Liver (tissue), 9 donors: Measurements from ENCODE around the gene RNF13. TPM values are rescaled to one million over a fixed set of nuclear protein-coding genes. Genes with fewer than 3 reads are reported as not detected.

Source experiments
- DNase-seq: peaks from one replicate; pipeline ENCODE4 v3.0.0-alpha.2; 2017; ENCODE audit warnings: low spot score
- H3K27ac ChIP-seq, 2 donors: one replicate each; pipeline ENCODE4 v1.7.0; 2013; ENCODE audit warnings: inconsistent platforms in 2 of 2, low read length in 2 of 2, control low read depth in 1 of 2, low read depth in 1 of 2, mild to moderate bottlenecking in 1 of 2
- H3K27me3 ChIP-seq, 4 donors: one replicate each; pipeline versions ENCODE4 v1.6.1 to v1.7.0; 2013; ENCODE audit warnings: low read length in 3 of 4, inconsistent platforms in 1 of 4, mild to moderate bottlenecking in 1 of 4, moderate library complexity in 1 of 4; ENCODE audit not compliant: control insufficient read depth in 4 of 4, insufficient read depth in 4 of 4
- H3K36me3 ChIP-seq, 4 donors: one replicate each; pipeline versions ENCODE4 v1.6.1 to v1.7.0; 2013; ENCODE audit warnings: low read length in 3 of 4, mild to moderate bottlenecking in 3 of 4, low read depth in 1 of 4, moderate library complexity in 1 of 4; ENCODE audit not compliant: control insufficient read depth in 4 of 4, insufficient read depth in 3 of 4
- H3K4me1 ChIP-seq, 4 donors: one replicate each; pipeline versions ENCODE4 v1.6.1 to v1.7.0; 2013; ENCODE audit warnings: low read length in 3 of 4, mild to moderate bottlenecking in 3 of 4, moderate library complexity in 1 of 4; ENCODE audit not compliant: control insufficient read depth in 4 of 4, insufficient read depth in 4 of 4
- H3K4me3 ChIP-seq, 3 donors: one replicate each; pipeline versions ENCODE4 v1.6.1 to v1.7.0; 2013; ENCODE audit warnings: low read length in 3 of 3, control low read depth in 1 of 3, low read depth in 1 of 3, mild to moderate bottlenecking in 1 of 3
- H3K9ac ChIP-seq, 2 donors: one replicate each; pipeline ENCODE4 v1.7.0; 2013; ENCODE audit warnings: low read length in 2 of 2, mild to moderate bottlenecking in 2 of 2, moderate library complexity in 2 of 2, control low read depth in 1 of 2, low read depth in 1 of 2
- H3K9me3 ChIP-seq, 4 donors: one replicate each; pipeline versions ENCODE4 v1.6.1 to v1.7.0; 2013; ENCODE audit warnings: low read length in 3 of 4; ENCODE audit not compliant: control insufficient read depth in 4 of 4
- EGR1 ChIP-seq, 2 donors: IDR thresholded peaks; 2 replicates each; pipeline ENCODE4 v1.6.1; 2016 to 2018; ENCODE audit warnings: antibody characterized with exemption in 2 of 2, low read depth in 2 of 2
- FOXA1 ChIP-seq: IDR thresholded peaks from 2 replicates; pipeline ENCODE4 v1.6.1; 2016; ENCODE audit warnings: antibody characterized with exemption
- FOXA2 ChIP-seq: IDR thresholded peaks from 2 replicates; pipeline ENCODE4 v1.6.1; 2016; ENCODE audit warnings: antibody characterized with exemption
- GABPA ChIP-seq, 2 donors: IDR thresholded peaks in 1 of 2; conservative IDR thresholded peaks in 1 of 2; 2 replicates each; pipeline ENCODE4 v1.6.1; 2016; ENCODE audit warnings: antibody characterized with exemption in 2 of 2, mild to moderate bottlenecking in 1 of 2, moderate library complexity in 1 of 2
- HNF4A ChIP-seq, 2 donors: conservative IDR thresholded peaks; 2 replicates each; pipeline ENCODE4 v1.6.1; 2016; ENCODE audit warnings: antibody characterized with exemption in 2 of 2, mild to moderate bottlenecking in 2 of 2
- HNF4G ChIP-seq: IDR thresholded peaks from 2 replicates; pipeline ENCODE4 v1.6.1; 2016; ENCODE audit warnings: antibody characterized with exemption
- JUND ChIP-seq, 2 donors: IDR thresholded peaks; 2 replicates each; pipeline ENCODE4 v1.6.1; 2016; ENCODE audit warnings: antibody characterized with exemption in 2 of 2
- NR2F2 ChIP-seq: IDR thresholded peaks from 2 replicates; pipeline ENCODE4 v1.6.1; 2016; ENCODE audit warnings: antibody characterized with exemption
- RAD21 ChIP-seq, 2 donors: IDR thresholded peaks; 2 replicates each; pipeline ENCODE4 v1.6.1; 2016; ENCODE audit warnings: antibody characterized with exemption in 2 of 2, mild to moderate bottlenecking in 2 of 2
- RXRA ChIP-seq, 2 donors: IDR thresholded peaks; 2 replicates each; pipeline ENCODE4 v1.6.1; 2017 to 2018; ENCODE audit warnings: antibody characterized with exemption in 2 of 2, mild to moderate bottlenecking in 1 of 2
- SP1 ChIP-seq: IDR thresholded peaks from 2 replicates; pipeline ENCODE4 v1.6.1; 2018; ENCODE audit warnings: antibody characterized with exemption, mild to moderate bottlenecking
- TAF1 ChIP-seq: conservative IDR thresholded peaks from 2 replicates; pipeline ENCODE4 v1.6.1; 2016; ENCODE audit warnings: antibody characterized with exemption, mild to moderate bottlenecking
- YY1 ChIP-seq: IDR thresholded peaks from 2 replicates; pipeline ENCODE4 v1.6.1; 2016; ENCODE audit warnings: antibody characterized with exemption, mild to moderate bottlenecking
- WGBS: extraction: QIAGEN DNeasy Blood & Tissue Kit; methylation state at CpG from one replicate; pipeline ENCODE4 v1.1.7; 2013; 5-methylcytosine and 5-hydroxymethylcytosine counted together
- polyA plus RNA-seq, 2 donors: library from polyadenylated mRNA; stranded (reverse) in 1 of 2; unstranded in 1 of 2; fragments of 200-250 nt in 1 of 2; fragments of >200 nt in 1 of 2; fragmentation: Nextera tagmentation in 1 of 2; extraction: Ambion mirVana in 1 of 2; gene quantifications; one replicate each; pipeline versions ENCODE4 v1.2.1 to v1.2.3, GENCODE V29; 2013 to 2015
- total RNA-seq, 2 donors: library from RNA; depleted of rRNA; stranded (reverse); fragments of >200 nt; gene quantifications; one replicate each; pipeline ENCODE4 v1.2.3, GENCODE V29; 2014
- TF ChIP-seq, protein P1 (sequence below): IDR thresholded peaks from 2 replicates; pipeline ENCODE4 v1.6.1; 2016; ENCODE audit warnings: antibody characterized with exemption
- TF ChIP-seq, protein P2 (sequence below): IDR thresholded peaks from 2 replicates; pipeline ENCODE4 v1.6.1; 2016; ENCODE audit warnings: antibody characterized with exemption
- TF ChIP-seq, protein P3 (sequence below): fragments of 150-350 bp; IDR thresholded peaks from 2 replicates; pipeline ENCODE4 v1.5.1; 2017; ENCODE audit warnings: improper control_type of control experiment, low read depth, low read length; ENCODE audit not compliant: missing input control
- TF ChIP-seq, protein P4 (sequence below): IDR thresholded peaks from 2 replicates; pipeline ENCODE4 v1.6.1; 2016; ENCODE audit warnings: antibody characterized with exemption, mild to moderate bottlenecking
- TF ChIP-seq, protein P5 (sequence below): IDR thresholded peaks from 2 replicates; pipeline ENCODE4 v1.6.1; 2016; ENCODE audit warnings: antibody characterized with exemption
- donor health status: healthy.
- donor health status: healthy.
- donor health status: healthy.
- donor health status: healthy.
- donor health status: healthy.

The RNF13 gene
- total and polyA plus RNA-seq, 4 donors, result 31.3 to 70.5 (median 59.9) TPM

DNA sequence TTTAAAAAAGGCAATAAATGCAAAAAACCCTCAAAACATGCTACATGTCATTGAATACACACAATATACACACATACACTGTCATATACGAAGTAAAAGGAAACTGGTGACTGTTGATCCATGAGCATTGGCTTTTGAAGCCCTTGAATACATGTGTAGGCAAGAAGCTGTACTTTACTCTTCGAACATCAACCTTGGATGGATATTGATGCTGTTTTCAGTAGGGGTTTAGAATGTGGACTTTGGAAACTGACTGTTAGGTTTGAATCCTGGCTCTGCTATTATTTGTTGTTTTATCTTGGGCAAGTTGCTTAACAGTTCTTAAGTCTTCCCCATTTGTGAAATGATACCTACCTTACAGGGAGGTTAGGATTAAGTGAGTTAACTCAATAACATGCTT is 30.5 kb downstream of the RNF13 start (continued):
- TF ChIP-seq, protein P1, sequence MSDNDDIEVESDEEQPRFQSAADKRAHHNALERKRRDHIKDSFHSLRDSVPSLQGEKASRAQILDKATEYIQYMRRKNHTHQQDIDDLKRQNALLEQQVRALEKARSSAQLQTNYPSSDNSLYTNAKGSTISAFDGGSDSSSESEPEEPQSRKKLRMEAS, result peak; percentile 78
- peak; percentile 39 for TF ChIP-seq FOXA1
- no peak for TF ChIP-seq GABPA (IDR thresholded peaks at IDR 0.05 in 1 of 2, conservative IDR thresholded peaks at IDR 0.05 in 1 of 2)
- TF ChIP-seq NR2F2, result no peak
- peak; percentile 58 to 71 for TF ChIP-seq RXRA (IDR thresholded peaks at IDR 0.05)
- TF ChIP-seq SP1, result peak; percentile 85
- TF ChIP-seq FOXA2, result peak; percentile 64
- TF ChIP-seq TAF1, result no peak
- peak; percentile 68 for TF ChIP-seq YY1
- TF ChIP-seq, protein P2, sequence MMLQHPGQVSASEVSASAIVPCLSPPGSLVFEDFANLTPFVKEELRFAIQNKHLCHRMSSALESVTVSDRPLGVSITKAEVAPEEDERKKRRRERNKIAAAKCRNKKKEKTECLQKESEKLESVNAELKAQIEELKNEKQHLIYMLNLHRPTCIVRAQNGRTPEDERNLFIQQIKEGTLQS, result peak; percentile 22
- TF ChIP-seq HNF4A (conservative IDR thresholded peaks at IDR 0.05), result peak; percentile 98 to 99
- peak; percentile 74 to 85 for TF ChIP-seq JUND (IDR thresholded peaks at IDR 0.05)

DNA sequence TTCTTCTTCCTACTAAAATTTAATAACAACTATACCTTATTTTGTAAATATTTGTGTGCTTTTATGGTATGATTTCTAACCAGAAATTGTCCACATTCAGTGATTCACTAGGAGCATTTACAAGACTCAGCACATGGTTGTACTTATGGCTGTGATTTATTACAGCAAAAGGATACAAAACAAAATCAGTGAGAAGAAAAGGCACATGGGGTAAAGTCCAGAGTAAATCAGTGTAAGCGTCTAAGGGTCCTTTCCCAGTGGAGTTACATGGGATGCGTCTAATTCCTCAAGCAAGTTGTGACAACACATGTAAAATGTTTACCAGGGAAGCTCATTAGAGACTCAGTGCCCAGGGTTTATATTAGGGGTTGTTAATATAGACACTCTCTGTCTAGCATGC is 31.1 kb downstream of the RNF13 start:
- peaks cover 4 to 46% (median 29%) of the 10 kb centered on the region in 4 donors for H3K4me1 ChIP-seq
- TF ChIP-seq RXRA (IDR thresholded peaks at IDR 0.05), result no peak
- TF ChIP-seq TAF1, result no peak
- no peak for TF ChIP-seq SP1
- peaks cover 0 to 5% (median 2%) of the 10 kb centered on the region in 4 donors for H3K36me3 ChIP-seq
- DNase-seq, result no peak
- H3K4me3 ChIP-seq, result no peak overlapping the region
- H3K27me3 ChIP-seq, result no peaks in the 10 kb centered on the region
- peak overlapping the region; percentile 67 to 69 for H3K27ac ChIP-seq
- no peaks in the 10 kb centered on the region for H3K9me3 ChIP-seq
- no peak overlapping the region for H3K9ac ChIP-seq
- WGBS, result 63% methylated on average over 2 of the region's 2 CpGs

DNA sequence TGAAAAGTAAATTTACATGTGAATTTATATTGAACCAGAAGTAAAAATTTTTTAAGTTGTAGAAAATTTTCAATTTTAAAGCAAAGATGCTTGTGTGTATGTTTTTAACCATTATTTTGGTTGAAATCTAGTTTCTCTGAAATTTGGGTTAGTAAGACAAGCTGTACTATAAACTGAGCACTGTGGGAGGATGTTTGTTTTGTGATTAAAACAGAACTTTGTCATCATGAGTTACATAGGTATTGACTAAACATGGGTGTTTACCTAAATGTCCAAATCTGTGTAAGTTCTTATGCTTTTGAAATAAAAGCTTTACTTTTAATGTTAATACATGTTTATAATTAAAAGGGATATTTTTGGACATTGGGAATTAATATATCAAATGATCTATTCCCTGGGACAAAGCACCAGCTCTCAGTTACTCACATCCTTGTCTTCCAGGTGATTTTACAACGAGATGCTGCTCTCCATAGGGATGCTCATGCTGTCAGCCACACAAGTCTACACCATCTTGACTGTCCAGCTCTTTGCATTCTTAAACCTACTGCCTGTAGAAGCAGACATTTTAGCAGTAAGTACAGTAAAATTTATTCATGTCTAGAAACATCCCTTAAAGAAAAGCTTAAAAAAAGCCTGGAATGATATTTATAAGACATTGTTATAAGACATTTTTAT is 32.7 kb downstream of the RNF13 start:
- DNase-seq, result no peak
- H3K27me3 ChIP-seq, result no peaks in the 10 kb centered on the region
- no peak overlapping the region for H3K9ac ChIP-seq
- peaks cover 0 to 5% (median 2%) of the 10 kb centered on the region in 4 donors for H3K36me3 ChIP-seq
- peaks cover 4 to 46% (median 29%) of the 10 kb centered on the region in 4 donors for H3K4me1 ChIP-seq
- TF ChIP-seq NR2F2 (no peak), EGR1 (IDR thresholded peaks at IDR 0.05; ENCODE audit: low read depth in 2 of 2) (no peak), JUND (IDR thresholded peaks at IDR 0.05) (peak in 1 of 2 donors; percentile 56), RXRA (IDR thresholded peaks at IDR 0.05) (peak in 1 of 2 donors; percentile 49), RAD21 (IDR thresholded peaks at IDR 0.05) (no peak), YY1 (peak; percentile 58), FOXA1 (peak; percentile 92), GABPA (IDR thresholded peaks at IDR 0.05 in 1 of 2, conservative IDR thresholded peaks at IDR 0.05 in 1 of 2) (no peak), SP1 (peak; percentile 21), HNF4G (no peak), HNF4A (conservative IDR thresholded peaks at IDR 0.05) (peak; percentile 67 to 84), TAF1 (no peak), FOXA2 (peak; percentile 93)
- TF ChIP-seq, protein P3, sequence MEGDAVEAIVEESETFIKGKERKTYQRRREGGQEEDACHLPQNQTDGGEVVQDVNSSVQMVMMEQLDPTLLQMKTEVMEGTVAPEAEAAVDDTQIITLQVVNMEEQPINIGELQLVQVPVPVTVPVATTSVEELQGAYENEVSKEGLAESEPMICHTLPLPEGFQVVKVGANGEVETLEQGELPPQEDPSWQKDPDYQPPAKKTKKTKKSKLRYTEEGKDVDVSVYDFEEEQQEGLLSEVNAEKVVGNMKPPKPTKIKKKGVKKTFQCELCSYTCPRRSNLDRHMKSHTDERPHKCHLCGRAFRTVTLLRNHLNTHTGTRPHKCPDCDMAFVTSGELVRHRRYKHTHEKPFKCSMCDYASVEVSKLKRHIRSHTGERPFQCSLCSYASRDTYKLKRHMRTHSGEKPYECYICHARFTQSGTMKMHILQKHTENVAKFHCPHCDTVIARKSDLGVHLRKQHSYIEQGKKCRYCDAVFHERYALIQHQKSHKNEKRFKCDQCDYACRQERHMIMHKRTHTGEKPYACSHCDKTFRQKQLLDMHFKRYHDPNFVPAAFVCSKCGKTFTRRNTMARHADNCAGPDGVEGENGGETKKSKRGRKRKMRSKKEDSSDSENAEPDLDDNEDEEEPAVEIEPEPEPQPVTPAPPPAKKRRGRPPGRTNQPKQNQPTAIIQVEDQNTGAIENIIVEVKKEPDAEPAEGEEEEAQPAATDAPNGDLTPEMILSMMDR, result no peak
- TF ChIP-seq, protein P2, result peak; percentile 42
- TF ChIP-seq, protein P1, result peak; percentile 26
- TF ChIP-seq, protein P4, sequence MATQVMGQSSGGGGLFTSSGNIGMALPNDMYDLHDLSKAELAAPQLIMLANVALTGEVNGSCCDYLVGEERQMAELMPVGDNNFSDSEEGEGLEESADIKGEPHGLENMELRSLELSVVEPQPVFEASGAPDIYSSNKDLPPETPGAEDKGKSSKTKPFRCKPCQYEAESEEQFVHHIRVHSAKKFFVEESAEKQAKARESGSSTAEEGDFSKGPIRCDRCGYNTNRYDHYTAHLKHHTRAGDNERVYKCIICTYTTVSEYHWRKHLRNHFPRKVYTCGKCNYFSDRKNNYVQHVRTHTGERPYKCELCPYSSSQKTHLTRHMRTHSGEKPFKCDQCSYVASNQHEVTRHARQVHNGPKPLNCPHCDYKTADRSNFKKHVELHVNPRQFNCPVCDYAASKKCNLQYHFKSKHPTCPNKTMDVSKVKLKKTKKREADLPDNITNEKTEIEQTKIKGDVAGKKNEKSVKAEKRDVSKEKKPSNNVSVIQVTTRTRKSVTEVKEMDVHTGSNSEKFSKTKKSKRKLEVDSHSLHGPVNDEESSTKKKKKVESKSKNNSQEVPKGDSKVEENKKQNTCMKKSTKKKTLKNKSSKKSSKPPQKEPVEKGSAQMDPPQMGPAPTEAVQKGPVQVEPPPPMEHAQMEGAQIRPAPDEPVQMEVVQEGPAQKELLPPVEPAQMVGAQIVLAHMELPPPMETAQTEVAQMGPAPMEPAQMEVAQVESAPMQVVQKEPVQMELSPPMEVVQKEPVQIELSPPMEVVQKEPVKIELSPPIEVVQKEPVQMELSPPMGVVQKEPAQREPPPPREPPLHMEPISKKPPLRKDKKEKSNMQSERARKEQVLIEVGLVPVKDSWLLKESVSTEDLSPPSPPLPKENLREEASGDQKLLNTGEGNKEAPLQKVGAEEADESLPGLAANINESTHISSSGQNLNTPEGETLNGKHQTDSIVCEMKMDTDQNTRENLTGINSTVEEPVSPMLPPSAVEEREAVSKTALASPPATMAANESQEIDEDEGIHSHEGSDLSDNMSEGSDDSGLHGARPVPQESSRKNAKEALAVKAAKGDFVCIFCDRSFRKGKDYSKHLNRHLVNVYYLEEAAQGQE, result peak; percentile 52
- TF ChIP-seq, protein P5, sequence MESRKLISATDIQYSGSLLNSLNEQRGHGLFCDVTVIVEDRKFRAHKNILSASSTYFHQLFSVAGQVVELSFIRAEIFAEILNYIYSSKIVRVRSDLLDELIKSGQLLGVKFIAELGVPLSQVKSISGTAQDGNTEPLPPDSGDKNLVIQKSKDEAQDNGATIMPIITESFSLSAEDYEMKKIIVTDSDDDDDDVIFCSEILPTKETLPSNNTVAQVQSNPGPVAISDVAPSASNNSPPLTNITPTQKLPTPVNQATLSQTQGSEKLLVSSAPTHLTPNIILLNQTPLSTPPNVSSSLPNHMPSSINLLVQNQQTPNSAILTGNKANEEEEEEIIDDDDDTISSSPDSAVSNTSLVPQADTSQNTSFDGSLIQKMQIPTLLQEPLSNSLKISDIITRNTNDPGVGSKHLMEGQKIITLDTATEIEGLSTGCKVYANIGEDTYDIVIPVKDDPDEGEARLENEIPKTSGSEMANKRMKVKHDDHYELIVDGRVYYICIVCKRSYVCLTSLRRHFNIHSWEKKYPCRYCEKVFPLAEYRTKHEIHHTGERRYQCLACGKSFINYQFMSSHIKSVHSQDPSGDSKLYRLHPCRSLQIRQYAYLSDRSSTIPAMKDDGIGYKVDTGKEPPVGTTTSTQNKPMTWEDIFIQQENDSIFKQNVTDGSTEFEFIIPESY, result peak; percentile 33
- no peak overlapping the region for H3K4me3 ChIP-seq
- H3K9me3 ChIP-seq, result no peaks in the 10 kb centered on the region
- WGBS, result 48% methylated on average over 1 of the region's 1 CpG
- peak overlapping the region; percentile 64 to 72 for H3K27ac ChIP-seq
